HuH-7 (cell line): ENCODE data around the gene LMBR1.
"Not testable (repeated sequence)": the region's sequence is repeated elsewhere in the genome, so short reads cannot be mapped to it uniquely, and the experiment has no call there.

ENCODE experiments used
- DNase-seq: peaks from one replicate; pipeline ENCODE4 v3.0.0; 2011; ENCODE audit warnings: low spot score

The LMBR1 gene, protein sequence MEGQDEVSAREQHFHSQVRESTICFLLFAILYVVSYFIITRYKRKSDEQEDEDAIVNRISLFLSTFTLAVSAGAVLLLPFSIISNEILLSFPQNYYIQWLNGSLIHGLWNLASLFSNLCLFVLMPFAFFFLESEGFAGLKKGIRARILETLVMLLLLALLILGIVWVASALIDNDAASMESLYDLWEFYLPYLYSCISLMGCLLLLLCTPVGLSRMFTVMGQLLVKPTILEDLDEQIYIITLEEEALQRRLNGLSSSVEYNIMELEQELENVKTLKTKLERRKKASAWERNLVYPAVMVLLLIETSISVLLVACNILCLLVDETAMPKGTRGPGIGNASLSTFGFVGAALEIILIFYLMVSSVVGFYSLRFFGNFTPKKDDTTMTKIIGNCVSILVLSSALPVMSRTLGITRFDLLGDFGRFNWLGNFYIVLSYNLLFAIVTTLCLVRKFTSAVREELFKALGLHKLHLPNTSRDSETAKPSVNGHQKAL

DNA sequence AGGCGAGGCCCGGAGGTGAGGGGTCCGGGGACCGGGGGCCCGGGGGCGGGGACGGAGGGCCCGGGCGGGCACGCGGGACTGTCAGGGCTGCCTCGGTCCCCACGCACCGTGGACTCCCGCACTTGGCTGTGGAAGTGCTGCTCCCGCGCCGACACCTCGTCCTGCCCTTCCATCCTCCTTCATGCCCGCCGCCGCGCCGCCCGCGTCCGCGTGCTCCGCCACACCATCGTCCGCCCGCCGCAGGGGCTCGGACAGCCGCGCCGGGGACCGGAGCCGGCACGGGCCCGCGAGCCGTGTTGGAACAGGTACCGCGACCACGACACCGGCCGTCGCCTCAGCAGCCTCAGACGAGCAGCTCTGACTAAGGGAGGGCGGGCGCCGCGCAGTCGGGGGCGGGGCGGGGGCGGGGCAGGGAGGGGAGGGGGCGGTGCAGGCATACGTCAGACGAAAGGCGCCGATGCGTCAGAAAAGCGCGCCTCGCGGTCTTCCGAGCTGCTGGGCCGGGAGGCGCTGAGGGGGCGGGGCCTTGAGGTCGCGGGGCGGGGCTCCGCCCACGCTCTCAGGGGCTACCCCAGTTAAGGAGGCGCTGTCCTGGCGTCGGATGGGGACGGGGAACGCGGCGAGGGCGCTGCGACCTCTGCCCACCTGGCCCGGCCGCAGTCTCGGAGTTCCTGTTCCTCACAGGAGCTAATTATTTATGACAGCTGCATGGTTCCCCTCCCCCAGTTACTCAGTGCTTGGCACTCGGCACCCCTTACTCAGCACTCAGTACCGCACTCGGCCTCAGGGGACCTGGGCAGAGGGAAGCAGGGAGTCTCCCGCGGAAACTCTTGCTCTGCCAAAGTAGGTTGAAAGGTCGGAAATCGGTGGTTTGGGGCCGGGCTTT lies at the start of gene LMBR1:
TSS of gene LMBR1 (minus strand) at position 363 of the 886 bp plus-strand sequence. CDS start at position 173, 190 bp downstream.
- peak; percentile 93 for DNase-seq

DNA sequence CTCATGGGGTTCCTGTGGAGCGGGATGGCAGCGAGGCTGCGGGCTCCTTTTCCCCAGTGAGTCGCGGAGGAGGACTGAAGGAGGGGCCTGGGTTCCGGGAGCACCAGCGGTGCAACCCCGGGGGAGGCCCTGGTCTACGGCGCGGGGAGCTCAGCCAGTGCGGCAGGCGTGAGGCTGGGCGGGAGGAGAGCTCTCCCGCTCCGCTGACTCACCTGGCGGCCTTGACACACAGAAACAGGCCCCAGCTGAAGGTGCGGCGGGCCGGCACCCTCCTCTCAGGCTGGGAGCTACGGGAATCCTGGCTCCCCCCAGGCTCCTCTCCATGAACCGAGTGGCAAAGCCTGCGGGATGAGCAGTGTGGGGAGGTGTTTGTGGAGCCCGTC lies 49.7 kb upstream of the LMBR1 start:
- DNase-seq, result peak; percentile 51

DNA sequence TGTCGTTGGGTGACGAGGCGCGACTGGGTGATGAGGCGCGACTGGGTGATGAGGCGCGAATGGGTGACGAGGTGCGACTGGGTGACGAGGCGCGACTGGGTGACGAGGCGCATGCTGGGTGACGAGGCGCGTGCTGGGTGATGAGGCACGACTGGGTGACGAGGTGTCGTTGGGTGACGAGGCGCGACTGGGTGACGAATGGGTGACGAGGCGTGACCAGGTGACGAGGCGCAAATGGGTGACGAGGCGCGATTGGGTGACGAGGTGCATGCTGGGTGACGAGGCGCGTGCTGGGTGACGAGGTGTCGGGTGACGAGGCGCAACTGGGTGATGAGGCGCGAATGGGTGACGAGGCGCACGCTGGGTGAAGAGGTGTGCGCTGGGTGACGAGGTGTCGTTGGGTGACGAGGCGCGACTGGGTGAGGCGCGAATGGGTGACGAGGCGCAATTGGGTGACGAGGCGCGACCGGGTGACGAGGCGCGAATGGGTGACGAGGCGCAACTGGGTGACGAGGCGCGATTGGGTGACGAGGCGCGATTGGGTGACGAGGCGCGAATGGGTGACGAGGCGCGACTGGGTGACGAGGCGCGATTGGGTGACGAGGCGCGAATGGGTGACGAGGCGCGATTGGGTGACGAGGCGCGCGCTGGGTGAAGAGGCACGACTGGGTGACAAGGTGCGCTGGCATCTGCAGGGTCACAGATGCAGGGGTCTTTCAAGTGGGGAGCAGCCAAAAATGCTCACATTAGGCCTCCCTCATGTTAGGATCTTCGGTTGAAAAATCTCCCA lies 48.6 kb upstream of the LMBR1 start:
- no peak for DNase-seq

DNA sequence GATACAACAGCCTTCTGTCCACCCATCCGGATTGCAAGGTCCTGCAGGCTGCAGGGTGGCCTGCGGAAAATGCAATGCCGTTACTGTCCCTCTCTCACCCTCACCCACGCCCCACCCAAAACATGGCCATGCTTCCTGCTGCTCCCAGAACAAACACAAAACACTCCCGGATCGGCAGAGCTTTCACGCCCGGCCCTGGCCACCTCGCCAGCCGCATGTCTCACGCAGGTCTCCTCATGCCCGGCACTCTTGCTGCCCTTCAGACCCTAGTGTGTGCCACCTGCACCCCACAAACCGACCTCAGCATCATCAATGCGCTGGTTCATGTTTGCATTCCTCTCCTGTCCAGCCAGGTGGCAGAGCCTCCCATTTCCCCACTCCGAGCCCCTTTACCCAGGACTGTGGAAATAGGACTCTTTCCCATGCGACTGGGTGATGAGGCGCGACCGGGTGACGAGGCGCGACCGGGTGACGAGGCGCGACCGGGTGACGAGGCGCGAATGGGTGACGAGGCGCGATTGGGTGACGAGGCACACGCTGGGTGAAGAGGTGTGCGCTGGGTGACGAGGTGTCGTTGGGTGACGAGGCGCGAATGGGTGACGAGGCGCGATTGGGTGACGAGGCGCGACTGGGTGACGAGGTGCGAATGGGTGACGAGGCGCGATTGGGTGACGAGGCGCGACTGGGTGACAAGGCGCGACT lies 47.6 kb upstream of the LMBR1 start:
- no peak for DNase-seq

DNA sequence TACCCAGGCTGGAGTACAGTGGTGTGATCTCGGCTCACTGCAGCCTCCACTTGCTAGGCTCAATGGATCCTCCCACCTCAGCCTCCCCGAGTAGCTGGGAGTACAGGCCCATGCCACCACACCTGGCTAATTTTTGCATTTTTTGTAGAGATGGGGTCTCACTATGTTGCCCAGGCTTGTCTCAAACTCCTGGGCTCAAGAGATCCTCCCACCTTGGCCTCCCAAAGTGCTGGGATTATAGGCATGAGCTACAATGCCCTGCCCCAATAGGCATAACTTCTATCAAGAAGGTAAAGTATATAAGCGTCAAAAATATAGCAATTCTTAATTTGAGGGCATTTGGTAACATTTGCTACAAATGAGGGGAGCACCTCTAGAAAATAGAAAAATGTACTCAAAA lies 43.8 kb upstream of the LMBR1 start:
- not testable (repeated sequence) for DNase-seq

DNA sequence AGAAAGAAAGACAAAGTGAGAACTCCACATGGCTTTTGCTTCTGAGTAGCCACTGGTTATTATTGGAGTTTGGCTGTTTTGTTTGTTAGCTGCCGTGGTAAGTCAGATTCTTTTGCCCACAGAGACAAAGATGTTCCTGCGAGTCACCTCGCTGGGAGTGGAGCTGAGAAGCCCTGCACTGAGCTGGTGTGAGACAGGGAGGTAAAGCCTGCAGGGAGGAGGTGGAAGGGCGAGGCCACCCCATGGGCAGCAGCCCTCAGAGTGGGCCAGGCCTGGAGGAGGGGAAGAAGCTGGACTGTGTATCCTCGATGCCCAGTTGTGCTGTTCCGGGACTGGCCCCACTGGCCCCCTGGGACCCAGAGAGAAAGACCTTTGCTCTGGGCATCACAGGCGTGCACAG lies 42.3 kb upstream of the LMBR1 start:
- no peak for DNase-seq

DNA sequence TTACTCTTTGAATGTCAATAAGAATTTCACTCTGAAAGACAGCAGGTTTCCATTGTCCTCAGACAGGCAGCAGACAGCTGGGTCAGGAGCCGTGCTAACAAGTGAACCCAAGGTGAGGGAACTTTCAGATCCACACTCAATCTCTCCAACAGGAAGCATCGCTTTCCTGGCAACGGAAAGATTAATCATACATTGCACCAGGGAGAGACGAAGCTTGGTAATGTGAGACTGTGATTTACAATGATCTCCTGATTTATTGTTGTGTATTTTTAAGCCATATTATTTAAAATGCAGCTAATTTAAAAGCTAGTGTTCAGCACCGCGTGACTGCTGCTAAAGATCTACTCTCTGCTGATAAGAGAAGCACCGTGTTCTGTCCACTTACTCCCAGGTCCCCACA lies 39.0 kb upstream of the LMBR1 start:
- no peak for DNase-seq

DNA sequence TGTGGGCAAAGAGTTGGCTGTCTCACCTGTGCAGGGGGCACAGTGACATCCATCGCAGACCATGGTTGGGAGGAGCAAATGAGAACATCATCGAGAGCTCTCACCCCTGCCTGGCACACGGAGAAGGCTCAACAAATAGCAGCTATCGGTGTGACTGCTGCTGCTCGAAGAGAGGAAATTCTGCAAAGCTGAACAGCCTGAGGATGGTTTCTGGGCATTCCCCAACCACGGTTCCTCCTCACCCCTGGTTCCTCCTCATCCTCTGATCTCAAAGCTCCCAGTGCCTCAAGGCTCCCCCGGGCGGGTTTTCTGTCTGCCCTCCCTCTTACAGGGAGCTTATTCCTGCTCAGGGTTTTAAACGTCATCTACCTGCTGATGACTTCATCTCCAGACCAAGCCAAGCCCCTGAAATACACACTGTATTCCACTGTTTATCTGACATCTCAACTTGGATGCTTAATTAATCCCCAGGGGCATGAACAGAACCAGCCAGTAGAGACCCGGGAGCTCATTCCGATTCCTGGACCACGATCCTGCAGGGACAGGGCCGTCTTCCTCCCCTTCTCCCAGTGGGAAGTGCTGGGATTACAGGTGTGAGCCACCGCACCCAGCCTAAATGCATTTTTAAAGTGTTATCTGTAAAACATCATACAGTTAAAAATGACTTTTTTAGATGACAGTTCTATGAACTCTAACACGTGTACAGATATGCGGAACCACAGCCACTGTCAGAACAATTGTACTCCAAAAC lies 37.0 kb upstream of the LMBR1 start:
- DNase-seq, result no peak

DNA sequence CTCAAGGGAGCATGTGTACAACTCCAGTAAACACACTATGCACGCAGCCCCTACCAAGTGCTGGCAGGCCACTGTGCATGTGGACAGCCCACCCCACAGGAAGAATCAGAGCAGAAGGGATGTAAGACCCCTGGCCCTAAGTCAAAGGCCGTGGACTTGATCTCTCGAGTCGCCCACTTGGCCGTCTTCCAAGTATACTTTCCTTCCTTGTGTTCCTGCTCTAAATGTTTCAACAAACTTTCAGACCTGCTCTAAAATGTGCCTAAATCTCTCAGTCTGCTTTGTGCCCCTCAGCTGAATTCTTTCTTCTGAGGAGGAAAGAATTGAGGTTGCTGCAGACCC lies 35.4 kb upstream of the LMBR1 start:
- DNase-seq, result no peak

DNA sequence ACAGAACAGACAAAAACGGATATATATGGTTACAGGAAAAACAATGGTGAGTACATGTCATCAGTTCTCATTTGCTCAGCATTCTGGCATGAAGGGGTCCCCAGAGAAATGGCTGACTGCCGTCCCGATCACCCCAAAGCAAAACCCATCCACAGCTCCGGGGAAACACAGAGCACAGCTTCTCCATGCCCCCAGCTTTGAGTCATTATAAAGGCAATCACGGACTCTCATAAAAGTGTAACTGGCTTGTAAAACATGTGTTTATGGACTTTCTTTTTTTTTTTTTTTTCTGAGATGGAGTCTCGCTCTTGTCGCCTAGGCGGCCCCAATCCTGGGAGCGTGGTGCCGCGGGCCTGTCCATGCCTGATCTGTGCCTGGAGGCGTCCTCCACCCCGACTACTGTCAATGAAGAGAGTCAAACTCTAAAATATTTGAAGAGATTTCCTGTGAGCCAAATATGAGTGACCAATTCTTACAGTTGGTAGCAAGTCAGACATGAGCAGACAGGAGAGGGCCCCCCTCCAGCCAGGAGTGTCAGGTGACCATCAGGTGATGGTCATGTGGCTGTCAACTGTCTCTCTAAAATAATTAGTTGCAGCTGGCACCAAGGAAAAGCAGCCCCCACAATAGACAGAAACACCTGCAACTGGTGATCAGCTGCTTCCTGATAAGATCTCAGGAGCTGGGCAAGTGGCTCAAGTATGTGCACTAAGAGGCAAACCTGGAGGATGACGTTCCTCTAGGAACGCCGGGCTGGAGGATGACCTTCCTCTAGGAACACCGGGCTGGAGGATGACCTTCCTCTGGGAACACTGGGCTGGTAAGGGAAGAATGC lies 34.8 kb upstream of the LMBR1 start:
- DNase-seq, result no peak

DNA sequence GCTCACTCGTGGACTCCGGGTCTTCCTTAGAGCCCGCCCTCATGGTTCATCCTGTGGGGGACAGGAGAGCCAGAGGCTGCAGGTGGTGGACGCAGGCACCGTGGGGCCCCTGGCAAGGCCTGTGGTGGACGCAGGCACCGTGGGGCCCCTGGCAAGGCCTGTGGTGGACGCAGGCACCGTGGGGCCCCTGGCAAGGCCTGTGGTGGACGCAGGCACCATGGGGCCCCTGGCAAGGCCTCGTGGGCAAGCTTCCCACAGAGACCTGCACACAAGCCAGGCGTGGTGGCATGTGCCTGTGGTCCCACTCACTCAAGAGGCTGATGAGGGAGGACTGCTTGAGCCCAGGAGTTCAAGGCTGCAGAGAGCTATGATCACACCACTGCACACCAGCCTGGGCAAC lies 32.8 kb upstream of the LMBR1 start:
- not testable (repeated sequence) for DNase-seq

DNA sequence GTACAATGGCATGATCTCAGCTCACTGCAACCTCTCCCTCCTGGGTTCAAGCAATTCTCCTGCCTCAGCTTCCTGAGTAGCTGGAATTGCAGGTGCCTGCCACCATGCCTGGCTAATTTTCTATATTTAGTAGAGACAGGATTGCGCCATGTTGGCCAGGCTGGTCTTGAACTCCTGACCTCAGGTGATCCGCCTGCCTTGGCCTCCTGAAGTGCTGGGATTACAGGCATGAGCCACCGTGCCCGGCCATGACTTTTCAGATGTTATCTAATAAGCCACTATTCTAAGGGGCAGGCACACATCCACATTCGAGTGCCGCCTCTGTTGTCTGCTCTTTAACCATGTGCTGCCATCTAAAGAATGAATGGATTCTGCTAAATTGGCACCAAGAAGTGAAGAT lies 29.3 kb upstream of the LMBR1 start:
- not testable (repeated sequence) for DNase-seq

DNA sequence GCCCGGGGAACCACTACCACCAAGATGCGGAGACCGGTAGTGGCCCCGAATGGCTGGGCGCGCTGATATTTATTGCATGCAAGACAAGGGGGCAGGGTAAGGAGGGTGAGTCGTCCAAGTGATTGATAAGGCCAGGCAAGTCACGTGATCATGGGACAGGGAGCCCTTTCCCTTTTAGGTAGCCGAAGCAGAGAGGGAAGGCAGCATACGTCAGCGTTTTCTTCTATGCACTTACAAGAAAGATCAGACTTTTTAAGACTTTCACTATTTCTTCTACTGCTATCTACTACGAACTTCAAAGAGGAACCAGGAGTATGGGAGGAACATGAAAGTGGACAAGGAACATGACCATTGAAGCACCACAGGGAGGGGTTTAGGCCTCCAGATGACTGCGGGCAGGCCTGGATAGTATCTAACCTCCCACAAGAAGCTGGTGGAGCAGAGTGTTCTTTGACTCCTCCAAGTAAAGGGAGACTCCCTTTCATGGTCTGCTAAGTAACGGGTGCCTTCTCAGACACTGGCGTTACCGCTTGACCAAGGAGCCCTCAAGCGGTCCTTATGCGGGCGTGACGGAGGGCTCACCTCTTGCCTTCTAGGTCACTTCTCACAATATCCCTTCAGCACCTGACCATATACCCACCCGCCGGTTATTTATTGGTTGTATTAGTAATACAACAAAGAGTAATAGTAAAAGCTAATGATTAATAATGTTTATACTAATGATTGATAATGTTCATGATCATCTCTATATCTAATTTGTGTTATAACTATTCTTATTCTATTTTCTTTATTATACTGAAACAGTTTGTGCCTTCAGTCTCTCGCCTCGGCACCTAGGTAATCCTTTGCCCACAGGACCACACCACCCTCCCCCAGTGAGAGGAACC lies 27.7 kb upstream of the LMBR1 start:
- not testable (repeated sequence) for DNase-seq

DNA sequence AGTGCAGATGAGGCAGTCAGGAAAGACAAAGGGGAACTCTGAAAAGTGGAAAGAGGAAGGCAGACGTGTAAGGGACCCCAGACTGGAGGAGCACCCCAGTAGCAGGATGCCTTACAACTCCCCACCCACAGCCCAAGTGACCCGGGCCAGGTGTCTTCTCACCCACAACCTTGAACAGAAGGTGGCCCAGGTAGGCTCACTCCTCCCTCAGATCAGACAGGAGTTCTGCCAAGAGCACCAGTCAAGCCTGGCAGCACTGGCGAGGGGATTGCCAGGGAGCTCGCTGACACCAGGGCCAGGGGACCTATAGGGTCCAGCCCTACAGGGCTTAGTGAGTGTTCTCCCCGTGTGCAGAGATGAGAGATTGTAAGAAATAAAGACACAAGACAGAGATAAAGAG lies 27.1 kb upstream of the LMBR1 start:
- DNase-seq, result no peak

DNA sequence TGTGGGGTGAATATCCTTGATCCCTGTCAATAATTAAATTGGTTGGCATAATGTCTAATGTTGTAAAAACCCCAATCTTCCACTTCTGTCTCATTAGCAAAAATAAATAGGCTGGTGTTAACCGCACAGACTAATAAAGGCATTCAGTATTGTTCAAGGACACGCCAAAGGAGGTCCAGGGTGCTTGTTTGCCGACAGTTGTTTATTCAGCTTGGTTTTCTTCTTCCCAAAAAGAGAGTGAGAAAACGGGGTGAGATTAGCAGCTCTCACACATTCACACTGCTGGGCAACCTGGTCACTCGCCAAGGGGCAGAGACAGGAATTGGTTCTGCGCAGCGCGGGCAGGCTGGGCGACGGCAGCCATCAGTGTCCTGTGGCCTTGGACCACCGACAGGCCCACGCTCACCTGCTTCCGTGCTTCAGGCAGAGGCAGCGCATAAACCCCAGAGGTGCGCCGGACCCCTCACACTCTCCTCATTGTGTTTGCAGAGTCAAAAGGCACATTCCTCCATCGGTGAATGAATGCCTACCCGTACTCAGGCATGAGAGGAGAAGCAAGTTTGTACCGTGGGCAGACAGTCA lies 26.2 kb upstream of the LMBR1 start:
- DNase-seq, result no peak

DNA sequence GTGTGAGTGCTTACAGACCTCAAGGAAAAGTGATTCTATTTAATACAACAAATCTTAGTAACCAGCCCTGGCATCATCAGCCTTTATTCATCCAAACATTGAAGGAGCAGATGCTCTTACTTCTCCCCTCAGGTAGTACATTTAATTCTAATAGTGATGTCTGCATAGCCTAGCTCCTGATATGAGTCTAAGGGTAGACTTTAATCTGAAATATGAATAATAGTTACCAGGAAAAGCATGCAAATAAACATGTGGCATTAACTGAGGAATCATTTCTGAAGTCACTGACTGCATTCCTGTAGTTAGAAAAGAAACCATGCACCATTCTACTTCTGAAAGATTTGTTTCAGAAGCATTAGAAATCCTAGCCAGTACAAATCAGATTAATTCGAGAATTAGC lies 25.7 kb upstream of the LMBR1 start:
- DNase-seq, result no peak

DNA sequence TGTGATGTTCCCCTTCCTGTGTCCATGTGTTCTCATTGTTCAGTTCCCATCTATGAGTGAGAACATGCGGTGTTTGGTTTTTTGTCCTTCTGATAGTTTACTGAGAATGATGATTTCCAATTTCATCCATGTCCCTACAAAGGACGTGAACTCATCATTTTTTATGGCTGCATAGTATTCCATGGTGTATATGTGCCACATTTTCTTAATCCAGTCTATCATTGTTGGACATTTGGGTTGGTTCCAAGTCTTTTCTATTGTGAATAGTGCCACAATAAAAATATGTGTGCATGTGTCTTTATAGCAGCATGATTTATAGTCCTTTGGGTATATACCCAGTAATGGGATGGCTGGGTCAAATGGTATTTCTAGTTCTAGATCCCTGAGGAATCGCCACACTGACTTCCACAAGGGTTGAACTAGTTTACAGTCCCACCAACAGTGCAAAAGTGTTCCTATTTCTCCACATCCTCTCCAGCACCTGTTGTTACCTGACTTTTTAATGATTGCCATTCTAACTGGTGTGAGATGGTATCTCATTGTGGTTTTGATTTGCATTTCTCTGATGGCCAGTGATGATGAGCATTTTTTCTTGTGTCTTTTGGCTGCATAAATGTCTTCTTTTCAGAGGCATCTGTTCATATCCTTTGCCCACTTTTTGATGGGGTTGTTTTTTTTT lies 16.7 kb upstream of the LMBR1 start:
- DNase-seq, result not testable (repeated sequence)

DNA sequence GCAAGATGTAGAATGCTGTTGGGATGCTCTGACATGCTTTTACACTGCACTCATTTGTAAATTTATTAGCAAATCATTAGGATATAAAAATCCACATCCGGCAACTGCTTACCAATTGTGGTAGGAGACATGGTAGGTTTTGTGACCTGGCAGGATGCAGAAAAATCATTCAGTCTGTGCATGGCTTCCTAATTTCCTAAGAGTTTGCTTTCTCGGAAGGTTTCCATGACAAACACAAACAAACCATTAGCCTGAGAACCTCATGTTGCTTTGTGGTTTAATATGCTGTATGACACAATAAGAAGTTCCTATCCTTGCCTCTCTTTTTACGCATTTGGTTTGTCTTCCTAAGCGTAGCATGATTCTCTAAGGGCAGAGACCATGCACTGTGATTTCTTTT lies 14.7 kb upstream of the LMBR1 start:
- DNase-seq, result no peak
